Peyer's patch (tissue), 4 donors: ENCODE measurements around the gene PIP5K1B. TPM values are rescaled to one million over a fixed set of nuclear protein-coding genes. Genes with fewer than 3 reads are reported as not detected.
A peak's percentile ranks its signal among the peaks of the same experiment; 100 is the strongest.

Source experiments
- DNase-seq, 3 donors: peaks; one replicate each; pipeline ENCODE4 v3.0.0-alpha.2; 2017 to 2019
- H3K27ac ChIP-seq, 4 donors: fragments of 200-600 bp; sonication (generic); one replicate each; pipeline ENCODE4 v1.5.1; 2016 to 2019
- H3K27me3 ChIP-seq, 2 donors: fragments of 200-600 bp; sonication (generic); one replicate each; pipeline ENCODE4 v1.5.1; 2019
- H3K36me3 ChIP-seq, 3 donors: fragments of 200-600 bp; sonication (generic); one replicate each; pipeline ENCODE4 v1.5.1; 2016 to 2019
- H3K4me1 ChIP-seq, 4 donors: fragments of 200-600 bp; sonication (generic); one replicate each; pipeline ENCODE4 v1.5.1; 2016 to 2019
- H3K4me3 ChIP-seq, 4 donors: fragments of 200-600 bp; sonication (generic); 1 replicate in 3 of 4; 2 replicates in 1 of 4; pipeline ENCODE4 v1.5.1; 2016 to 2019; ENCODE audit warnings: mild to moderate bottlenecking in 1 of 4
- H3K9me3 ChIP-seq, 4 donors: fragments of 200-600 bp; sonication (generic); one replicate each; pipeline ENCODE4 v1.5.1; 2016 to 2019; ENCODE audit warnings: mild to moderate bottlenecking in 1 of 4
- CTCF ChIP-seq, 6 experiments: fragments of 450-650 bp in 4 of 6; fragments of 200-600 bp in 2 of 6; sonication (generic) in 1 of 6; IDR thresholded peaks; one replicate each; pipeline ENCODE4 v1.5.1; 2017 to 2019; ENCODE audit warnings: antibody characterized with exemption in 6 of 6, mild to moderate bottlenecking in 3 of 6, moderate library complexity in 1 of 6
- POLR2A ChIP-seq, 2 donors: fragments of 450-650 bp; IDR thresholded peaks; one replicate each; pipeline ENCODE4 v1.5.1; 2017; ENCODE audit warnings: antibody characterized with exemption in 2 of 2, mild to moderate bottlenecking in 2 of 2, moderate library complexity in 2 of 2
- total RNA-seq, 4 donors: library from RNA; depleted of rRNA; stranded (reverse); fragments of >200 nt; gene quantifications; one replicate each; pipeline ENCODE4 v1.1.0, GENCODE V29; 2016

Gene PIP5K1B
- total RNA-seq, 4 donors from 2014 or later: 15.7 to 60.1 (median 54.4) TPM

- TF ChIP-seq CTCF (IDR thresholded peaks at IDR 0.05) (no peak), POLR2A (IDR thresholded peaks at IDR 0.05) (no peak)
- no peaks in the 10 kb centered on the region for H3K9me3 ChIP-seq
- H3K27ac ChIP-seq: peak overlapping the region in 2 of 4 donors; percentile 74 to 78
- H3K4me3 ChIP-seq: no peak overlapping the region
- H3K36me3 ChIP-seq: no peaks in the 10 kb centered on the region
- H3K4me1 ChIP-seq: peaks cover 0 to 30% (median 5%) of the 10 kb centered on the region in 4 donors
- DNase-seq: no peak
- H3K27me3 ChIP-seq: no peaks in the 10 kb centered on the region
Observed at GRCh38 chr9:68964765-68965164, 259.7 kb downstream of the PIP5K1B start.

GRCh38 chr9:68966496-68966944, 261.5 kb downstream of the PIP5K1B start:
- H3K4me3 ChIP-seq: no peak overlapping the region
- no peaks in the 10 kb centered on the region for H3K36me3 ChIP-seq
- no peak overlapping the region for H3K27ac ChIP-seq
- H3K27me3 ChIP-seq: no peaks in the 10 kb centered on the region
- H3K4me1 ChIP-seq: peaks cover 0 to 30% (median 5%) of the 10 kb centered on the region in 4 donors
- TF ChIP-seq CTCF (IDR thresholded peaks at IDR 0.05) (no peak), POLR2A (IDR thresholded peaks at IDR 0.05) (no peak)
- no peaks in the 10 kb centered on the region for H3K9me3 ChIP-seq
- no peak for DNase-seq

- no peak overlapping the region for H3K27ac ChIP-seq
- TF ChIP-seq POLR2A (IDR thresholded peaks at IDR 0.05): no peak
- no peak for TF ChIP-seq CTCF (IDR thresholded peaks at IDR 0.05)
- no peak overlapping the region for H3K4me3 ChIP-seq
- no peaks in the 10 kb centered on the region for H3K9me3 ChIP-seq
- no peak for DNase-seq
- H3K36me3 ChIP-seq: no peaks in the 10 kb centered on the region
- peaks cover 0 to 26% (median 5%) of the 10 kb centered on the region in 4 donors for H3K4me1 ChIP-seq
- no peaks in the 10 kb centered on the region for H3K27me3 ChIP-seq
Observed at GRCh38 chr9:68967800-68968199, 262.8 kb downstream of the PIP5K1B start.

- no peaks in the 10 kb centered on the region for H3K27me3 ChIP-seq
- H3K27ac ChIP-seq: peak overlapping the region in 2 of 4 donors; percentile 8 to 63
- no peak for DNase-seq
- no peaks in the 10 kb centered on the region for H3K9me3 ChIP-seq
- no peaks in the 10 kb centered on the region for H3K36me3 ChIP-seq
- peaks cover 0 to 12% (median 0%) of the 10 kb centered on the region in 4 donors for H3K4me1 ChIP-seq
- no peak overlapping the region for H3K4me3 ChIP-seq
- TF ChIP-seq CTCF (IDR thresholded peaks at IDR 0.05) (no peak), POLR2A (IDR thresholded peaks at IDR 0.05) (no peak)
Observed at GRCh38 chr9:68969538-68969937, 264.5 kb downstream of the PIP5K1B start.

GRCh38 chr9:68970151-68970550, 265.1 kb downstream of the PIP5K1B start:
- peak overlapping the region in 2 of 4 donors; percentile 8 to 63 for H3K27ac ChIP-seq

More at GRCh38 chr9:68970151-68970550, 265.1 kb downstream of the PIP5K1B start:
- Histone ChIP-seq H3K9me3 (no peaks in the 10 kb centered on the region), H3K27me3 (no peaks in the 10 kb centered on the region), H3K36me3 (no peaks in the 10 kb centered on the region), H3K4me3 (no peak overlapping the region), H3K4me1 (peaks cover 0 to 11% (median 0%) of the 10 kb centered on the region in 4 donors)
- no peak for TF ChIP-seq POLR2A (IDR thresholded peaks at IDR 0.05)
- peak in 1 of 6 experiments; percentile 22 for TF ChIP-seq CTCF (IDR thresholded peaks at IDR 0.05)
- peak in 1 of 3 donors; percentile 61 for DNase-seq
